HepG2 (cell line): ENCODE measurements around the gene MGAT5. TPM values are rescaled to one million over a fixed set of nuclear protein-coding genes. Genes with fewer than 3 reads are reported as not detected.
A peak's percentile ranks its signal among the peaks of the same experiment; 100 is the strongest.

Experiments used
- EP300 ChIP-seq, 3 experiments: sonication (generic) in 1 of 3; formaldehyde crosslinking in 1 of 3; IDR thresholded peaks; 2 replicates each; pipeline versions ENCODE4 v1.5.1 to v1.6.1; 2011 to 2020; ENCODE audit warnings: low read depth in 2 of 3, low read length in 2 of 3, borderline replicate concordance in 1 of 3, improper control_type of control experiment in 1 of 3, mild to moderate bottlenecking in 1 of 3, missing genetic modification reagents in 1 of 3, moderate library complexity in 1 of 3
- FOXK2 ChIP-seq: fragments of 450-650 bp; IDR thresholded peaks from 2 replicates; pipeline ENCODE4 v1.6.1; 2016
- HNF4A ChIP-seq: sonication (generic); formaldehyde crosslinking; IDR thresholded peaks from 2 replicates; pipeline ENCODE4 v1.4.0; 2020; ENCODE audit warnings: missing genetic modification reagents
- MIXL1 ChIP-seq: IDR thresholded peaks from 2 replicates; pipeline ENCODE4 v1.6.1; 2016
- MTF1 ChIP-seq: sonication (generic); formaldehyde crosslinking; IDR thresholded peaks from 2 replicates; pipeline ENCODE4 v1.5.0; 2020; ENCODE audit warnings: missing genetic modification reagents
- NCOA5 ChIP-seq: sonication (generic); formaldehyde crosslinking; IDR thresholded peaks from 2 replicates; pipeline ENCODE4 v1.4.0; 2020; ENCODE audit warnings: missing genetic modification reagents
- SMARCE1 ChIP-seq: fragments of 450-650 bp; IDR thresholded peaks from 2 replicates; pipeline ENCODE4 v1.6.1; 2017; ENCODE audit warnings: borderline replicate concordance
- SNRNP70 ChIP-seq: fragments of 200-400 bp; formaldehyde crosslinking; IDR thresholded peaks from 2 replicates; pipeline ENCODE4 v1.6.1; 2017; ENCODE audit warnings: mild to moderate bottlenecking, low read depth, low read length, moderate library complexity
- ZMYM4 ChIP-seq: sonication (generic); formaldehyde crosslinking; IDR thresholded peaks from 2 replicates; pipeline ENCODE4 v1.8.1; 2023; ENCODE audit warnings: mild to moderate bottlenecking, missing genetic modification reagents
- ZNF232 ChIP-seq: sonication (generic); formaldehyde crosslinking; IDR thresholded peaks from 2 replicates; pipeline ENCODE4 v1.4.0; 2020; ENCODE audit warnings: missing genetic modification reagents, borderline replicate concordance
- ZNF30 ChIP-seq: sonication (generic); formaldehyde crosslinking; IDR thresholded peaks from 2 replicates; pipeline ENCODE4 v1.5.0; 2020; ENCODE audit warnings: mild to moderate bottlenecking, missing genetic modification reagents
- polyA plus RNA-seq, 8 experiments: library from polyadenylated mRNA; depleted of rRNA in 3 of 8; stranded (reverse) in 7 of 8; unstranded in 1 of 8; fragments of >200 nt; fragmentation: Illumina TruSeq in 4 of 8; extraction: Trizol in 4 of 8; gene quantifications; 2 replicates each; pipeline versions ENCODE4 v1.2.1 to v1.2.3, GENCODE V29; 2011 to 2016; ENCODE audit warnings: low read depth in 4 of 8, missing spikeins in 1 of 8, mixed read lengths in 1 of 8; ENCODE audit not compliant: insufficient read depth in 1 of 8
- total RNA-seq, 5 experiments: library from RNA; depleted of rRNA; stranded (reverse); fragments of >200 nt; fragmentation: Illumina TruSeq; extraction: Trizol; gene quantifications; 2 replicates each; pipeline ENCODE4 v1.2.3, GENCODE V29; 2016; ENCODE audit warnings: low read depth in 1 of 5
- TF ChIP-seq, protein P1 (sequence below): sonication (generic); formaldehyde crosslinking; IDR thresholded peaks from one replicate; pipeline ENCODE4 v1.5.1; 2020; ENCODE audit warnings: mild to moderate bottlenecking, missing genetic modification reagents; ENCODE audit errors: not compliant biosample characterization
- TF ChIP-seq, protein P2 (sequence below): sonication (generic); formaldehyde crosslinking; conservative IDR thresholded peaks from 2 replicates; pipeline ENCODE4 v1.8.1; 2023; ENCODE audit warnings: missing genetic modification reagents
- TF ChIP-seq, protein P3 (sequence below): sonication (generic); formaldehyde crosslinking; IDR thresholded peaks from 2 replicates; pipeline ENCODE4 v1.5.1; 2020; ENCODE audit warnings: mild to moderate bottlenecking, missing genetic modification reagents, moderate library complexity

The MGAT5 gene
- total and polyA plus RNA-seq, 2 of the 13 experiments (the other 11 are each of a cell fraction or from before 2014, with no cell fraction given), result 33.1 to 60.2 TPM

DNA sequence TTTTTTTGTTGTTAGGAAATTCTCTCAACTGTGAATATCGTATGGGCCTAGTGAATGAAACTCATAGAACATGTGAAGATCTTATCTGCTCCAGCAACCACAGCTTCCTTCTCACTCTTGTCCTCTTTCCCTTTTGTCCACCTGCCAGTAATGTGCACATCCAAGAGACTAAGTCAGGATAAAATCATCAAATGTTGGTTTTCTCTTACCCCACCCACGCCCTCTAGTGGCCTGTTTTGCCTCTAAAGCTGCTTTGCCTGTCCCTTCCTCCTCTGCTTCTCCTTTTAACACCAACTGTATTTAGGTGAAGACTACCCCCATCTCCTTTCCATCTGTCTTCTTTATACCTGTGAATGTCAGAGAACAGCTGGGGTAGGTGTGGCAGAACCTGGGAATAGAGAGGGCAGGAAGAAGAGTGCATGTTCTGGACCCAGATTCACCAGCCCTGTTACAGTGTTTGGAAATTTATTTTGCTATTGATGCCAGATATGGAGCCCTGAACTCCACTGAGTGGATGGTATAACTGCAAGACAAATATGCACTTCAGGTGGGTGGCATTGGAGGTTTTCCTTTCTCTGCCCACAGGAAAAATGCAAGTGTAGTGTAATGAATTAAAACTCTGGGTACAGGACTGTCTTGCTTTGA, 8.4 kb upstream of the MGAT5 start (continued):
- TF ChIP-seq, protein P1, sequence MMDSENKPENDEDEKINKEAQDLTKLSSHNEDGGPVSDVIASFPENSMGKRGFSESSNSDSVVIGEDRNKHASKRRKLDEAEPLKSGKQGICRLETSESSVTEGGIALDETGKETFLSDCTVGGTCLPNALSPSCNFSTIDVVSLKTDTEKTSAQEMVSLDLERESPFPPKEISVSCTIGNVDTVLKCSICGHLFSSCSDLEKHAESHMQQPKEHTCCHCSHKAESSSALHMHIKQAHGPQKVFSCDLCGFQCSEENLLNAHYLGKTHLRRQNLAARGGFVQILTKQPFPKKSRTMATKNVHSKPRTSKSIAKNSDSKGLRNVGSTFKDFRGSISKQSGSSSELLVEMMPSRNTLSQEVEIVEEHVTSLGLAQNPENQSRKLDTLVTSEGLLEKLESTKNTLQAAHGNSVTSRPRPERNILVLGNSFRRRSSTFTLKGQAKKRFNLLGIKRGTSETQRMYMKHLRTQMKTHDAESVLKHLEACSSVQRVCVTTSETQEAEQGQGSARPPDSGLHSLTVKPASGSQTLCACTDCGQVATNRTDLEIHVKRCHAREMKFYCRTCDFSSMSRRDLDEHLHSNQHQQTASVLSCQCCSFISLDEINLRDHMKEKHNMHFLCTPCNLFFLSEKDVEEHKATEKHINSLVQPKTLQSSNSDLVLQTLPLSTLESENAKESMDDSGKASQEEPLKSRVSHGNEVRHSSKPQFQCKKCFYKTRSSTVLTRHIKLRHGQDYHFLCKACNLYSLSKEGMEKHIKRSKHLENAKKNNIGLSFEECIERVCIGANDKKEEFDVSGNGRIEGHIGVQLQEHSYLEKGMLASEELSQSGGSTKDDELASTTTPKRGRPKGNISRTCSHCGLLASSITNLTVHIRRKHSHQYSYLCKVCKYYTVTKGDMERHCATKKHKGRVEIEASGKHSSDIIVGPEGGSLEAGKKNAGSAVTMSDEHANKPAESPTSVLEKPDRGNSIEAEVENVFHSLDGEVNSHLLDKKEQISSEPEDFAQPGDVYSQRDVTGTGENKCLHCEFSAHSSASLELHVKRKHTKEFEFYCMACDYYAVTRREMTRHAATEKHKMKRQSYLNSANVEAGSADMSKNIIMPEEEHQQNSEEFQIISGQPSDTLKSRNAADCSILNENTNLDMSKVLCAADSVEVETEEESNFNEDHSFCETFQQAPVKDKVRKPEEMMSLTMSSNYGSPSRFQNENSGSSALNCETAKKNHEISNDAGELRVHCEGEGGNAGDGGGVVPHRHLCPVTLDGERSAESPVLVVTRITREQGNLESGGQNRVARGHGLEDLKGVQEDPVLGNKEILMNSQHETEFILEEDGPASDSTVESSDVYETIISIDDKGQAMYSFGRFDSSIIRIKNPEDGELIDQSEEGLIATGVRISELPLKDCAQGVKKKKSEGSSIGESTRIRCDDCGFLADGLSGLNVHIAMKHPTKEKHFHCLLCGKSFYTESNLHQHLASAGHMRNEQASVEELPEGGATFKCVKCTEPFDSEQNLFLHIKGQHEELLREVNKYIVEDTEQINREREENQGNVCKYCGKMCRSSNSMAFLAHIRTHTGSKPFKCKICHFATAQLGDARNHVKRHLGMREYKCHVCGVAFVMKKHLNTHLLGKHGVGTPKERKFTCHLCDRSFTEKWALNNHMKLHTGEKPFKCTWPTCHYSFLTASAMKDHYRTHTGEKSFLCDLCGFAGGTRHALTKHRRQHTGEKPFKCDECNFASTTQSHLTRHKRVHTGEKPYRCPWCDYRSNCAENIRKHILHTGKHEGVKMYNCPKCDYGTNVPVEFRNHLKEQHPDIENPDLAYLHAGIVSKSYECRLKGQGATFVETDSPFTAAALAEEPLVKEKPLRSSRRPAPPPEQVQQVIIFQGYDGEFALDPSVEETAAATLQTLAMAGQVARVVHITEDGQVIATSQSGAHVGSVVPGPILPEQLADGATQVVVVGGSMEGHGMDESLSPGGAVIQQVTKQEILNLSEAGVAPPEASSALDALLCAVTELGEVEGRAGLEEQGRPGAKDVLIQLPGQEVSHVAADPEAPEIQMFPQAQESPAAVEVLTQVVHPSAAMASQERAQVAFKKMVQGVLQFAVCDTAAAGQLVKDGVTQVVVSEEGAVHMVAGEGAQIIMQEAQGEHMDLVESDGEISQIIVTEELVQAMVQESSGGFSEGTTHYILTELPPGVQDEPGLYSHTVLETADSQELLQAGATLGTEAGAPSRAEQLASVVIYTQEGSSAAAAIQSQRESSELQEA (CRISPR knock-in tag), result peak; percentile 35
- no peak for TF ChIP-seq SNRNP70
- TF ChIP-seq EP300 (IDR thresholded peaks at IDR 0.05; ENCODE audit: low read depth in 2 of 2, low read length in 2 of 2), result no peak
- no peak for TF ChIP-seq EP300 (CRISPR knock-in tag; IDR thresholded peaks at IDR 0.05; ENCODE audit: borderline replicate concordance)
- no peak for TF ChIP-seq ZNF232
- TF ChIP-seq, protein P2, sequence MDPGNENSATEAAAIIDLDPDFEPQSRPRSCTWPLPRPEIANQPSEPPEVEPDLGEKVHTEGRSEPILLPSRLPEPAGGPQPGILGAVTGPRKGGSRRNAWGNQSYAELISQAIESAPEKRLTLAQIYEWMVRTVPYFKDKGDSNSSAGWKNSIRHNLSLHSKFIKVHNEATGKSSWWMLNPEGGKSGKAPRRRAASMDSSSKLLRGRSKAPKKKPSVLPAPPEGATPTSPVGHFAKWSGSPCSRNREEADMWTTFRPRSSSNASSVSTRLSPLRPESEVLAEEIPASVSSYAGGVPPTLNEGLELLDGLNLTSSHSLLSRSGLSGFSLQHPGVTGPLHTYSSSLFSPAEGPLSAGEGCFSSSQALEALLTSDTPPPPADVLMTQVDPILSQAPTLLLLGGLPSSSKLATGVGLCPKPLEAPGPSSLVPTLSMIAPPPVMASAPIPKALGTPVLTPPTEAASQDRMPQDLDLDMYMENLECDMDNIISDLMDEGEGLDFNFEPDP (CRISPR knock-in tag), result 0 out of 2 replicates have a peak, but pooled peaks have one; percentile 73
- TF ChIP-seq, protein P3, sequence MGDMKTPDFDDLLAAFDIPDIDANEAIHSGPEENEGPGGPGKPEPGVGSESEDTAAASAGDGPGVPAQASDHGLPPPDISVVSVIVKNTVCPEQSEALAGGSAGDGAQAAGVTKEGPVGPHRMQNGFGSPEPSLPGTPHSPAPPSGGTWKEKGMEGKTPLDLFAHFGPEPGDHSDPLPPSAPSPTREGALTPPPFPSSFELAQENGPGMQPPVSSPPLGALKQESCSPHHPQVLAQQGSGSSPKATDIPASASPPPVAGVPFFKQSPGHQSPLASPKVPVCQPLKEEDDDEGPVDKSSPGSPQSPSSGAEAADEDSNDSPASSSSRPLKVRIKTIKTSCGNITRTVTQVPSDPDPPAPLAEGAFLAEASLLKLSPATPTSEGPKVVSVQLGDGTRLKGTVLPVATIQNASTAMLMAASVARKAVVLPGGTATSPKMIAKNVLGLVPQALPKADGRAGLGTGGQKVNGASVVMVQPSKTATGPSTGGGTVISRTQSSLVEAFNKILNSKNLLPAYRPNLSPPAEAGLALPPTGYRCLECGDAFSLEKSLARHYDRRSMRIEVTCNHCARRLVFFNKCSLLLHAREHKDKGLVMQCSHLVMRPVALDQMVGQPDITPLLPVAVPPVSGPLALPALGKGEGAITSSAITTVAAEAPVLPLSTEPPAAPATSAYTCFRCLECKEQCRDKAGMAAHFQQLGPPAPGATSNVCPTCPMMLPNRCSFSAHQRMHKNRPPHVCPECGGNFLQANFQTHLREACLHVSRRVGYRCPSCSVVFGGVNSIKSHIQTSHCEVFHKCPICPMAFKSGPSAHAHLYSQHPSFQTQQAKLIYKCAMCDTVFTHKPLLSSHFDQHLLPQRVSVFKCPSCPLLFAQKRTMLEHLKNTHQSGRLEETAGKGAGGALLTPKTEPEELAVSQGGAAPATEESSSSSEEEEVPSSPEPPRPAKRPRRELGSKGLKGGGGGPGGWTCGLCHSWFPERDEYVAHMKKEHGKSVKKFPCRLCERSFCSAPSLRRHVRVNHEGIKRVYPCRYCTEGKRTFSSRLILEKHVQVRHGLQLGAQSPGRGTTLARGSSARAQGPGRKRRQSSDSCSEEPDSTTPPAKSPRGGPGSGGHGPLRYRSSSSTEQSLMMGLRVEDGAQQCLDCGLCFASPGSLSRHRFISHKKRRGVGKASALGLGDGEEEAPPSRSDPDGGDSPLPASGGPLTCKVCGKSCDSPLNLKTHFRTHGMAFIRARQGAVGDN (CRISPR knock-in tag), result peak; percentile 3; the same call in 1 of the 2 replicates
- no peak for TF ChIP-seq ZNF30
- no peak for TF ChIP-seq MTF1 (CRISPR knock-in tag)
- TF ChIP-seq ZMYM4 (CRISPR knock-in tag), result peak; percentile 25; the same call in 1 of the 2 replicates
- TF ChIP-seq MIXL1 (CRISPR knock-in tag), result no peak
- no peak for TF ChIP-seq HNF4A (CRISPR knock-in tag)
- TF ChIP-seq FOXK2, result no peak
- no peak for TF ChIP-seq NCOA5
- TF ChIP-seq SMARCE1, result no peak
